OCI-LY7 (cell line): ENCODE measurements around the gene RAP1GDS1. TPM values are rescaled to one million over a fixed set of nuclear protein-coding genes. Genes with fewer than 3 reads are reported as not detected.
"Not testable (repeated sequence)": the region's sequence is repeated elsewhere in the genome, so short reads cannot be mapped to it uniquely, and the experiment has no call there.

Source experiments
- BruUV-seq: library from RNA; stranded (reverse); fragments of 400-500 nt; replicated peaks from 2 replicates; lab custom pipeline; 2021; lab: Mats Ljungman, UMichigan
- CTCF ChIA-PET: fragments of 300-600 bp; sonication (Branson Sonifier 250); formaldehyde crosslinking; loops from one replicate; lab custom pipeline; 2022; ENCODE audit warnings: antibody characterized with exemption; ENCODE audit not compliant: unreplicated experiment; lab: Charles Lee
- POLR2A ChIA-PET: fragments of 300-600 bp; sonication (Branson Sonifier 250); formaldehyde crosslinking; loops from one replicate; lab custom pipeline; 2022; ENCODE audit warnings: antibody characterized with exemption; lab: Charles Lee
- DNase-seq: peaks from one replicate; pipeline ENCODE4 v3.0.0-alpha.2; 2015; ENCODE audit warnings: low spot score
- H2AFZ ChIP-seq: fragments of 200-600 bp; sonication (generic), shearing (Covaris generic); 2 replicates; pipeline ENCODE4 v1.6.1; 2014; ENCODE audit warnings: mild to moderate bottlenecking, antibody characterized with exemption, low read length, moderate library complexity
- H3K27ac ChIP-seq: fragments of 200-600 bp; sonication (generic); 2 replicates; pipeline ENCODE4 v1.5.1; 2014; ENCODE audit warnings: mixed run types, low read depth, mild to moderate bottlenecking, moderate library complexity, low read length, inconsistent platforms; ENCODE audit not compliant: poor library complexity, severe bottlenecking
- H3K36me3 ChIP-seq: fragments of 200-600 bp; sonication (generic); 2 replicates; pipeline ENCODE4 v1.6.1; 2014; ENCODE audit warnings: mild to moderate bottlenecking, antibody characterized with exemption, low read length, moderate library complexity, mixed read lengths; ENCODE audit not compliant: insufficient read depth
- H3K4me1 ChIP-seq: fragments of 200-600 bp; sonication (generic); 2 replicates; pipeline ENCODE4 v1.5.1; 2014; ENCODE audit warnings: mild to moderate bottlenecking, low read length; ENCODE audit not compliant: insufficient read depth, poor library complexity, severe bottlenecking
- H3K4me2 ChIP-seq: fragments of 200-600 bp; sonication (generic); 2 replicates; pipeline ENCODE4 v1.6.1; 2014; ENCODE audit warnings: mild to moderate bottlenecking, low read length
- H3K4me3 ChIP-seq: fragments of 200-600 bp; sonication (generic); 2 replicates; pipeline ENCODE4 v1.5.1; 2014; ENCODE audit warnings: mild to moderate bottlenecking, low read depth, low read length; ENCODE audit not compliant: poor library complexity, severe bottlenecking
- H3K79me2 ChIP-seq: fragments of 200-600 bp; sonication (generic); 2 replicates; pipeline ENCODE4 v1.6.1; 2016; ENCODE audit warnings: low read depth, mild to moderate bottlenecking, low read length, moderate library complexity, mixed read lengths; ENCODE audit not compliant: insufficient read depth
- H3K9me2 ChIP-seq: fragments of 200-600 bp; sonication (generic); 2 replicates; pipeline ENCODE4 v1.6.1; 2016; ENCODE audit warnings: mild to moderate bottlenecking, low read length, mixed read lengths; ENCODE audit not compliant: insufficient read depth
- H3K9me3 ChIP-seq: fragments of 200-600 bp; sonication (generic); 2 replicates; pipeline ENCODE4 v1.6.1; 2014; ENCODE audit warnings: mild to moderate bottlenecking, mixed run types, low read length, mixed read lengths
- H4K20me1 ChIP-seq: fragments of 200-600 bp; sonication (generic); 2 replicates; pipeline ENCODE4 v1.6.1; 2014; ENCODE audit warnings: mild to moderate bottlenecking, antibody characterized with exemption, low read length, moderate library complexity, mixed read lengths; ENCODE audit not compliant: insufficient read depth
- CTCF ChIP-seq: fragments of 200-600 bp; sonication (generic); conservative IDR thresholded peaks from 2 replicates; pipeline ENCODE4 v1.5.1; 2014; ENCODE audit warnings: mild to moderate bottlenecking, antibody characterized with exemption, low read length, moderate library complexity, mixed read lengths
- EZH2phosphoT487 ChIP-seq: fragments of 200-600 bp; sonication (generic); IDR thresholded peaks from 2 replicates; pipeline ENCODE4 v1.6.1; 2018; ENCODE audit warnings: low read depth, borderline replicate concordance, mild to moderate bottlenecking, mixed run types, antibody characterized with exemption, low read length, moderate library complexity, mixed read lengths
- intact Hi-C: fragments of 100-400 bp; cut with micrococcal nuclease; formaldehyde crosslinking; loops from one replicate; pipeline ENCODE4 v1.10.0; 2022; ENCODE audit not compliant: unreplicated experiment
- total RNA-seq, 2 experiments: library from RNA; depleted of rRNA in 1 of 2; stranded (reverse); fragments of >200 nt in 1 of 2; shearing (Covaris generic) in 1 of 2; gene quantifications; 2 replicates each; pipeline ENCODE4 v1.2.3, GENCODE V29; 2014 to 2022

RAP1GDS1 gene
- total RNA-seq, 2 experiments from 2014 or later = 53.5 to 57.8 TPM

DNA sequence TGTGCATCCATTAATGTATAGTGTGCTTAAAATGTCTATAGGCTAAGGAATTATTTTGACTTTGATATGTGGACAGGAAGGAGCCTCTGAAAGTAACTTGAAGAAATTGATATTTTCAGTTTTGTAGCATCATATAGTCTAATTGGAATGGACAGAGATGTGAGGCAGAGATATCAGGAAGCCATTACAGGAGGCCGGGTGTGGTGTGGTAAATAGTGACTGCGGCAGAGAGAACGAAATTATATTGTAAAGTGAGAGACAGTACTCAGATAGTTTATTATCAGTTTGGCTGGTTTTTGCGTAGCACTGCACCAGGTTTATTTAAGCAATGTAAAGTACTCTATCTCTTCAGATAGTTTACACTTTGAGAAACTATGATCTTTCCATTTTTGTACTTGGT, 98.5 kb downstream of the RAP1GDS1 start:
- H3K9me2 ChIP-seq = no peaks in the 10 kb centered on the region
- H3K4me2 ChIP-seq = no peak overlapping the region
- 0 out of 2 replicates have a peak, but pooled peaks cover 4% of the 10 kb centered on the region for H4K20me1 ChIP-seq
- H3K27ac ChIP-seq = no peak overlapping the region
- no peak for DNase-seq
- ChIA-PET CTCF (no interaction called here), POLR2A (no interaction called here)
- intact Hi-C loops = no loop called here
- H3K4me1 ChIP-seq = no peaks in the 10 kb centered on the region
- H2AFZ ChIP-seq = no peak overlapping the region
- no peaks in the 10 kb centered on the region; the same call in 1 of the 2 replicates for H3K79me2 ChIP-seq
- no peaks in the 10 kb centered on the region for H3K9me3 ChIP-seq
- TF ChIP-seq EZH2phosphoT487 (no peak), CTCF (no peak)
- BruUV-seq = no TSS peak
- no peak overlapping the region for H3K4me3 ChIP-seq
- H3K36me3 ChIP-seq = peaks cover 14% of the 10 kb centered on the region; the same call in 1 of the 2 replicates

- intact Hi-C loops = no loop called here
- Histone ChIP-seq H3K4me2 (no peak overlapping the region), H2AFZ (no peak overlapping the region), H3K4me3 (no peak overlapping the region), H3K9me2 (no peaks in the 10 kb centered on the region), H3K4me1 (no peaks in the 10 kb centered on the region), H3K79me2 (no peaks in the 10 kb centered on the region), H3K27ac (no peak overlapping the region), H3K9me3 (no peaks in the 10 kb centered on the region), H3K36me3 (peaks cover 19% of the 10 kb centered on the region), H4K20me1 (no peaks in the 10 kb centered on the region)
- no TSS peak for BruUV-seq
- no peak for DNase-seq
- TF ChIP-seq EZH2phosphoT487 (no peak), CTCF (no peak)
- POLR2A ChIA-PET = interaction anchor here (0.6 to 0.7 kb wide), 2 partner anchors 7 to 13 kb away, joined by 4 read pairs; no protein-coding TSS in a partner anchor
- CTCF ChIA-PET = no interaction called here
Measured at GRCh38 chr4:98363431-98363830, 102.2 kb downstream of the RAP1GDS1 start.

DNA sequence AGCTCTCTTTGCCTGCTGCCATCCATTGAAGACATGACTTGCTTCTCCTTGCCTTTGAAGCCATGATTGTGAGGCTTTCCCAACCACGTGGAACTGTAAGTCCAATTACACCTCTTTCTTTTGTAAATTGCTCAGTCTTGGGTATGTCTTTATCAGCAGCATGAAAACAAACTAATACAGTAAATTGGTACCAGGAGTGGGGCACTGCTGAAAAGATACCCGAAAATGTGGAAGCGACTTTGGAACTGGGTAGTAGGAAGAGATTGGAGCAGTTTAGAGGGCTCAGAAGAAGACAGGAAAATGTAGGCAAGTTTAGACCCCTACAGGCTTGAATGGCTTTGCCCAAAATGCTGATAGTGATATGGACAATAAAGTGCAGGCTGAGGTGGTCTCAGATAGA, 105.1 kb downstream of the RAP1GDS1 start:
- intact Hi-C loops, H3K4me3 ChIP-seq, H3K9me2 ChIP-seq, BruUV-seq, H4K20me1 ChIP-seq, H3K4me2 ChIP-seq, H3K27ac ChIP-seq, H3K4me1 ChIP-seq, H3K79me2 ChIP-seq, CTCF ChIA-PET, H2AFZ ChIP-seq, H3K9me3 ChIP-seq, DNase-seq: not testable (repeated sequence)
- peaks cover 29% of the 10 kb centered on the region for H3K36me3 ChIP-seq
- POLR2A ChIA-PET = interaction anchor here (2.3 kb wide), 1 partner anchor 10 kb away, joined by 9 read pairs; no protein-coding TSS in a partner anchor

DNA sequence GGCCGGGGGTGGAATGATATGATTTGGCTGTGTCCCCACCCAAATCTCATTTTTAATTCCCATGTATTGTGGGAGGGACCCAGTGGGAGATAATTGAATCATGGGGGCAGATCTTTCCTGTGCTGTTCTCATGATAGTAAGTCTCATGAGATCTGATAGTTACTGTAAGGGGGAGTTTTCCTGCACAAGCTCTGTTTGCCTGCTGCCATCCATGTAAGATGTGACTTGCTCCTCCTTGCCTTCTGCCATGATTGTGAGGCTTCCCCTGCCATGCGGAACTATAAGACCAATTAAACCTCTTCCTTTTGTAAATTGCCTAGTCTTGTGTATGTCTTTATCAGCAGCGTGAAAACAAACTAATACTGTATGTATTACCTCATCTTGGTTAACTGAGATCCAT, 106.8 kb downstream of the RAP1GDS1 start:
- BruUV-seq, H3K4me3 ChIP-seq, CTCF ChIA-PET, DNase-seq, H3K27ac ChIP-seq, intact Hi-C loops, H3K79me2 ChIP-seq, POLR2A ChIA-PET, H4K20me1 ChIP-seq, H3K4me2 ChIP-seq, H3K9me3 ChIP-seq, H2AFZ ChIP-seq, H3K4me1 ChIP-seq, H3K9me2 ChIP-seq: not testable (repeated sequence)
- peaks cover 34% of the 10 kb centered on the region for H3K36me3 ChIP-seq
